Osteoblast (primary cell): ENCODE results near the gene PARPBP. TPM values are rescaled to one million over a fixed set of nuclear protein-coding genes. Genes with fewer than 3 reads are reported as not detected.

Experiments used
- DNase-seq: peaks from one replicate; pipeline ENCODE4 v3.0.0; 2011; ENCODE audit warnings: low spot score, mixed read lengths; ENCODE audit not compliant: insufficient read length; ENCODE audit errors: missing footprints
- H2AFZ ChIP-seq: 2 replicates; pipeline ENCODE4 v1.6.0; 2011; ENCODE audit warnings: mild to moderate bottlenecking, low read length
- H3K27ac ChIP-seq: 2 replicates; pipeline ENCODE4 v1.5.1; 2011; ENCODE audit warnings: mild to moderate bottlenecking, low read depth, low read length, moderate library complexity
- H3K27me3 ChIP-seq: 2 replicates; pipeline ENCODE4 v1.6.0; 2012; ENCODE audit warnings: mild to moderate bottlenecking, control low read depth, inconsistent platforms, low read length, moderate library complexity; ENCODE audit not compliant: insufficient read depth
- H3K36me3 ChIP-seq: 2 replicates; pipeline ENCODE4 v1.5.1; 2011; ENCODE audit warnings: mild to moderate bottlenecking, low read length, control low read depth, moderate library complexity; ENCODE audit not compliant: insufficient read depth
- H3K4me1 ChIP-seq: 2 replicates; pipeline ENCODE4 v1.5.1; 2011; ENCODE audit warnings: mild to moderate bottlenecking, low read length, control low read depth, moderate library complexity; ENCODE audit not compliant: insufficient read depth
- H3K4me2 ChIP-seq: 2 replicates; pipeline ENCODE4 v1.6.0; 2011; ENCODE audit warnings: mild to moderate bottlenecking, low read length; ENCODE audit not compliant: insufficient read depth
- H3K4me3 ChIP-seq: fragments of 200-600 bp; sonication (generic); 3 replicates; pipeline ENCODE4 v1.5.1; 2012; ENCODE audit warnings: mild to moderate bottlenecking, low read length, inconsistent platforms; ENCODE audit not compliant: insufficient read depth
- H3K79me2 ChIP-seq: 2 replicates; pipeline ENCODE4 v1.6.0; 2012; ENCODE audit warnings: mild to moderate bottlenecking, low read length, control low read depth, inconsistent platforms; ENCODE audit not compliant: insufficient read depth
- H3K9me3 ChIP-seq: 2 replicates; pipeline ENCODE4 v1.5.1; 2011; ENCODE audit warnings: low read depth, low read length, control low read depth
- H4K20me1 ChIP-seq: 2 replicates; pipeline ENCODE4 v1.6.0; 2012; ENCODE audit warnings: mild to moderate bottlenecking, low read length, control low read depth; ENCODE audit not compliant: insufficient read depth
- CTCF ChIP-seq: IDR thresholded peaks from 2 replicates; pipeline ENCODE4 v1.5.1; 2011; ENCODE audit warnings: mild to moderate bottlenecking, low read depth, low read length, moderate library complexity; ENCODE audit errors: extremely low read depth
- total RNA-seq: library from RNA; depleted of rRNA; stranded (reverse); fragments of >200 nt; gene quantifications from 2 replicates; pipeline ENCODE4 v1.2.3, GENCODE V29; 2012

The PARPBP gene
- total RNA-seq, 1 donor, result 5.8 TPM

DNA sequence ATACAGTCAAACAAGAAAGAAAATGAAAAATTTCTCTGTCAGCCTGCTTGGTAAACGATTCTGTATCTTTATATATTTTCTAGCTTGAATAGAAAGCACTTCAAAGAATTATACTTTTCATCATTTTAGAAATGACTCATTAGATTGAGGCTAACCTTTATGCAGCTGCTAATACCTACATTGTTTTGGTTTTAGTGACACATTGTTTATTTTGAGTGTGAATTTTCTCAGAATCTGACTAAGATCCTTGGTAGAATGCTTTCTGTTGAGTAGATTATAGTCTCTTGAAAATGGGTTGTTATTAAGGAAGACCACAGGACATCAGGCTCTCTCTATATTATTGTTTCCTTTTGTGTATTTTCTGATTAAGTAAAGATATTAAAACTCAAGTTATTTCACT is 77.8 kb downstream of the PARPBP start, which contains the start of gene PMCH:
TSS of gene PMCH (minus strand) at position 45 of the 400 bp plus-strand sequence. CDS start 63 bp downstream, outside the sequence.
- no peak for TF ChIP-seq CTCF
- peak; percentile 49 for DNase-seq
- peaks cover 2% of the 10 kb centered on the region for H3K4me1 ChIP-seq
- H3K79me2 ChIP-seq, result no peaks in the 10 kb centered on the region
- H3K4me2 ChIP-seq, result no peak within 1 kb of the TSS
- H2AFZ ChIP-seq, result no peak within 1 kb of the TSS
- H4K20me1 ChIP-seq, result no peaks in the 10 kb centered on the region
- H3K4me3 ChIP-seq, result no peak within 1 kb of the TSS
- H3K36me3 ChIP-seq, result no peaks in the 10 kb centered on the region
- no peaks in the 10 kb centered on the region for H3K9me3 ChIP-seq
- no peaks in the 10 kb centered on the region for H3K27me3 ChIP-seq
- no peak within 1 kb of the TSS for H3K27ac ChIP-seq

GRCh38 chr12:102201436-102202061 is 81.6 kb downstream of the PARPBP start:
- Histone ChIP-seq H3K79me2 (no peaks in the 10 kb centered on the region), H3K4me2 (no peak overlapping the region), H3K36me3 (no peaks in the 10 kb centered on the region), H3K4me1 (peaks cover 2% of the 10 kb centered on the region), H3K4me3 (no peak overlapping the region), H3K9me3 (no peaks in the 10 kb centered on the region), H4K20me1 (no peaks in the 10 kb centered on the region), H3K27ac (no peak overlapping the region), H3K27me3 (no peaks in the 10 kb centered on the region), H2AFZ (no peak overlapping the region)
- DNase-seq, result no peak
- no peak for TF ChIP-seq CTCF

GRCh38 chr12:102202556-102202955 is 82.6 kb downstream of the PARPBP start:
- TF ChIP-seq CTCF, result no peak
- Histone ChIP-seq H3K4me1 (peaks cover 2% of the 10 kb centered on the region), H3K9me3 (no peaks in the 10 kb centered on the region), H3K36me3 (no peaks in the 10 kb centered on the region), H3K4me2 (no peak overlapping the region), H3K79me2 (no peaks in the 10 kb centered on the region), H3K27me3 (no peaks in the 10 kb centered on the region), H3K4me3 (no peak overlapping the region), H3K27ac (no peak overlapping the region), H2AFZ (no peak overlapping the region), H4K20me1 (no peaks in the 10 kb centered on the region)
- DNase-seq, result no peak

DNA sequence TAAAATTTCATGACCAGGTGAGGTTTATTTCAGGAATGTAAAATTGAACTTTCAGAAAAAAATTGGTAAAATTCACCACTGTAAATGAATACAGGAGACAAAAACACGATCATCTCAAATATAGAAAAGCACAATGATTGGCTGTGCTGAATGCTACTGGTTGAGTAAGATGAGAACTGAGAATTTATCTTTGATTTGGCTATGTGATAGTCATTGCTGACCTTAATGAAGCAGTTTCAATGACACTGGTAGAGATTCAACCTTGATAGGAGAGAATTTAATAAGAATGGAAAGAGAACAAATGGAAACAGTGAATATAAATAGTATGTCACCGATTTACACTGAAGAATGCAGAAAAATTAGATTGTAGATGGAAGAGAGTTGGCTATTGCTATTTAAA is 84.0 kb downstream of the PARPBP start:
- Histone ChIP-seq H3K4me3 (no peak overlapping the region), H3K79me2 (no peaks in the 10 kb centered on the region)
- TF ChIP-seq CTCF, result no peak

More for the DNA sequence above, 84.0 kb downstream of the PARPBP start:
- Histone ChIP-seq H3K4me1 (no peaks in the 10 kb centered on the region), H3K9me3 (no peaks in the 10 kb centered on the region), H3K27me3 (no peaks in the 10 kb centered on the region), H3K4me2 (no peak overlapping the region), H2AFZ (no peak overlapping the region), H3K27ac (no peak overlapping the region), H4K20me1 (no peaks in the 10 kb centered on the region), H3K36me3 (no peaks in the 10 kb centered on the region)
- no peak for DNase-seq
